ENCODE results near the gene NBEA.

The NBEA gene

DNA sequence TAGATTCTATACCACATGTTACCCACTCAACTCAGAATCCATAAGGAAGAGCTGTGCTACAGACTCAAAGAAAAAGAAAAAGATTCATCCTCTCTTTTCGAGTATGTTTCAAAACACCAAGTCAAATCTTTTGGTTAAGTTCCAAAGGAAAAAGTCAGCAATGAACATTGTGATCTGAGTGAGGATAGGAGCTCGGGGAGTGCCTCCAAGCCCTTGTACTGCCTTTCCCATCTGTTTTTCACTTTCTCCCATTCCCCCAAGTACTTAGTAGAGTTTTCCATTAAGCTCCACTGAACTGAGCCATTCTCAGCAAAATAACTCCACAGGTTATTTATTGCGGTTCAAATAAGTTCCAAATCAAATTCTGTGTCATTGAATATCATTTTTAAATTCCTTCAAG is 582.1 kb downstream of the NBEA start:
- DNase-seq: no peak

DNA sequence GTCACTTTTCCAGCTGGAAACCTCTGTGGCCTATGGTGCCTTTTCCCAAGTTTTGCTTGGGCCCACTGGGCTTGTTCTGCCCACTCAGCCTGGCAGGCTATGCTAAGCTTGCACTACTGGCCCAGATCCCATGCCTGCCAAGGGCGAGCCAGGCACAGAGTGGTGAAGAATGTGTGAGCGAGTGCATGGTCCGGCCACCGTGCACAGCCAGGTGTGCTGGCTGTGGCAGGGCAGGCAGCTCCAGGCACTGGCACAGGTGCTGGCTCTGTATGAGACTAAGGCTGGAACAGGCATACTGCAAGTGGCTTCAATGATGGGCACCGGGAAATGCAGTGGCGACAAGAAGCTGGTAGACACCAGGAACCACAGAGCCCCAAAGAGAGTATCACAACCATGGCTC is 584.5 kb downstream of the NBEA start:
- no peak for DNase-seq

- no peak for DNase-seq
These were observed 585.4 kb downstream of the NBEA start for GRCh38 chr13:35527451-35527850.

GRCh38 chr13:35530147-35530546 is 588.1 kb downstream of the NBEA start:
- no peak for DNase-seq

DNA sequence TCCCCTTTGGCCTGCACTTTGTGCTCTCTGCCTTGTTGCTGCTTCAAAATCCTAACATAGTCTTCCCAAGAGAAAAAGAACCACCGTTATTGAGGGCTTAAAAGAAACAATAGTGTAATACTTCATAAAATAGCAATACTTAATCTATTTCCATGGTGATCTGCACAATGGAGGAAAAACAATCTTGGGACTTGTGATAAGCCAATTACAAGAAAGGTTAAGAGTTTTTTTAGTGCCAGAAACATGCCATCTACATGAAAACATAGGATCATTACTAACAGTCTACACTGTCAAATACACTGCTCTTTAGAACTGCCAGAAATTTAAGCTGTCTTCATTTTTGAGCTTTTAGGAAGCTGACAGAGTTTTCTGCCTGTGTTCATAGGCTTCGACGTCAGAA is 588.5 kb downstream of the NBEA start:
- no peak for DNase-seq

DNA sequence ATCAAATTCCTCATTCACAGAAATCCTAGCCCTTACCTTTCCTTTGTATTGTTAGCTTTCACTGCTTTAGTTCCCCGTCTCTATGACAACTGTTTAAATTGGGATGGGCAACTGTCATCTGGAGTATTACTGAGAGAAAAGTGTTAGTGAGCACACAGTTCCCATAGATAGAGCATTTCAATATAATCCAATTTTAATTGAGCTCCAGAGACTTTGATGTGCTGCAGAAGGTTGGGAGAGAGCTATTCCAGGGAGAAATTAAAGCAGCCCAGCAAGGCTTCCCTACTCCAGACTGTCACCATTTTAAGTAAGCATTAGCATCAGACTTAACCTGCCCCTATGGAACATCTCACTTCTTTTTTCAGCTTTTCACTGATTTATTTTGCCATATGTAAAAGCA is 589.5 kb downstream of the NBEA start:
- DNase-seq: no peak

DNA sequence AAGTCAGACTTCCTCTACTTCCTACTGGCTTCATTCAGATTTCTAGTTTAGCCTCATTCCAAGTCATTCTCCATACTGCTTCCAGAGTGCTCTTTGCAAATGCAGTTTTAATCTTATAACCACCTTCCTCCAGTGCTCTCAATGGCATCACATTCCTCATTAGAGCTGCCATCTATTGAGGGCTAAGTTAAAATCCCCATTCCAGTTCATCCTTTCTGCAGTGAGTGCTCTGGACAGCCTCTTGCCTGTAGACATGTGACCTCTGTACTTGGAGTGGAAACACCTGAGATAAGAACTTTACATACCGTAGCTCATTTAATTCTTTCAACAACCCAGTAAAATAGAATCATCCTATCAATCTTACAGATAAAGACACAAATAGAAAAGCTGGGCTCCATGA is 592.3 kb downstream of the NBEA start:
- no peak for DNase-seq

GRCh38 chr13:35548790-35549189 is 606.7 kb downstream of the NBEA start:
- no peak for DNase-seq

DNA sequence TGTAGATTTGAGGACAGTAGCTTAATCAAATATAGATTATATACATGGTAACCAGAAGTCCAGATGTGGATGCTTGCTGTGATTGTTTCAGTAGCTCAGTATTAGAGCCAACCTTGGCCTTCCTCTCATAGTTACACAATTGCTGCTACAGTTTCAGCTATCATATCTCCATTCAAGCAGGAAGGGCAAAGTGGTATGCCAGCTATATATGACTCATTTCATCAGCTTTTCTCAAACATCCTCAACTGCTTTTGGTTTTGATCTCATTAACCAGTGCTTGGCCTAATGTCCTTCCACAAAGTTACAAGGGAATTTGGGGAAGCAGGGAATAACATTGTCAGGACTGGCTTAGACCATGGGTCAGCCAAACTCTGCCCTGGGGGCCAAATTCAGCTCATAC is 607.4 kb downstream of the NBEA start:
- DNase-seq: no peak

GRCh38 chr13:35552172-35552844 is 610.2 kb downstream of the NBEA start:
- no peak for DNase-seq

- no peak for DNase-seq
These were observed 613.0 kb downstream of the NBEA start for GRCh38 chr13:35554972-35555623.

DNA sequence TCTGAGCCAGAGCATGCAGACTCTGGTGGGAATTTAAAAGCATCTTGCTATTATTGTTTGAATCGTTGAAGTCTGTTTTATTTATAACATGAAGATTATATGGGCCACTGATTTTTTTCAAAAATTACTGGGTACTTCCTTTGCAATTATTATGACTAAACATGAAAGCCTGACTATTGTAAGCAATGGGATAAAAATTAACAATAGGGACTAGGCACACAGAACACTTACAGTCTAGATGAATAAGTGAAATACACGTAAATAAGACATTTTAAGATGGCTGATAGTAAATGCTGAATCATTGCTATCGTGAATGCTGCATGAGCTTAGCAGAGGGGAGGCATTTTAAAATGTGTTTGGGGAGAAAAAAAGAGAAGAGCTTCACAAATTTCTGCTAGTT is 615.4 kb downstream of the NBEA start:
- DNase-seq: no peak

GRCh38 chr13:35561540-35561939 is 619.5 kb downstream of the NBEA start:
- no peak for DNase-seq

DNA sequence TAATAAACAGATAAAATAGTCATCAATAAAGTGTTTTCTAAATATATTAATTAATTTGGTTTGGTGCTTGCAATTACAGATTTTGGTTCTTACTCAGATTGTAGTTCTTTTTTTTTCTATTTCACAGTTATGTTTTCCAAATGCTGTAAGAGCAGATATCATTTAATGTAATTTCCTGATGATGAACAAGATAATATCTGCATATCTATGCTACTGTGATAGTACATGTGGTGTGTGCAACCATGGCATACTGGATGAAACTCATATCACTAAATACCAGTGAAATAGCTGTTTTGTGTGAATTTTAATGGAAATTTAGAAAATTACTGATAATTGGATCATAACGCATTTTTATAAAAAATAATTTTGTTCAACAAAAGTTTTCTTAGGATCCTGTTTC is 623.2 kb downstream of the NBEA start:
- DNase-seq: no peak

- DNase-seq: no peak
These were observed 624.3 kb downstream of the NBEA start for GRCh38 chr13:35566340-35566739.

- no peak for DNase-seq
These were observed 625.4 kb downstream of the NBEA start for GRCh38 chr13:35567406-35567980.

DNA sequence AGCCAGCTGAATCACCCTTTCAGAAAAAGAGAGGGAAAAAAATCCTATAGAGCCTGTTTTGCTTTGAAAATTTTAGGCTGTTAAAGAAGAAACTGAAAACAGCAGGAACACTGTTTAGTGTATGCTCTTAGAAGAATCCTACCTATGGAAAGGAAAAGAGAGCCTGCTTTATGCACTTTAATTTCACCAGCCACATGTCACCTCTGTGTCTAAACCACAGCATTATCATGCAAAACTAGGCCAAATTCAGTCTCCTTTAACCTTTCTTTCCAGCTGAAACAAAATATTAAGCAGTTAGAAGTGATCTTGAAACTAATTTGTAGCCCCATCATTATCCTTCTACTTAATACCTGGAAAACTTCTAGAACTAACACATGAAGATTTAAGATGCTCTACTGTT is 631.6 kb downstream of the NBEA start:
- DNase-seq: no peak

DNA sequence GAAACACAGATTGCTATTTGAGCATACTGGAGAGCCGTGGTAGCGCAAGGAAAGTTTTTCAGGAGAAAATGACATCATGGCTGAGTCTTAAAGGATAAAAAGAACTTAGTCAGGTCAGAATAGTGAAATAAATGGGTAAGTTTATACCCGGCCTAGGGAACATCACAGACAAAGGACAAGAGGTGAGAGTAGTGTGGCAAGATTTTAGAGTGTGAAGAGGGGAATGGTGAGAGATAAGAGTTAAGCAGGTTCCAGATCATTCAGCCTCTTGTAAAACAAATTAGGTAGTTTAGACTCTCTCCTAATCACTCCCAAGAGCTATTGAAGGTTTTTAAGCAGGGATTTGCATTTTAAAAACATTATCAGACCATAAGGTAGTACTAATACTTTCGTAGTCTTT is 650.4 kb downstream of the NBEA start:
- DNase-seq: no peak

DNA sequence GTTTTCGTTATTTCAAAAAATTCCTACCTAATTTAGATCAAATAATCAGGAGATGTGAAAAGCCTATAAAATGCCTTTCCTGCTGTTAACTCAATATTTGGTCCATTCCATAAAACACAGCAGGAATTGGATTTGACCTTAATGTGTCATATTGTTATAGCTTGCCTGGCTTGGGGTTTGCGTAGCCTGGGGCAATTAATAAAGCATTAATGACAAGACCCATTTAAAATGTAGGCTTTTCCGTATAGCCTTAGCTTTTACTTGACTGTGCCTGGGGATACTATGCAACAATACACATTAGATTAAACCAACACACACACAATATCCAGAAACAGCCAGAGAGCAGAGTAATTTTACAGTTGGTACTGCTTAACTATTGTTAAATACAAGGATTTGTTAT is 651.6 kb downstream of the NBEA start:
- no peak for DNase-seq

DNA sequence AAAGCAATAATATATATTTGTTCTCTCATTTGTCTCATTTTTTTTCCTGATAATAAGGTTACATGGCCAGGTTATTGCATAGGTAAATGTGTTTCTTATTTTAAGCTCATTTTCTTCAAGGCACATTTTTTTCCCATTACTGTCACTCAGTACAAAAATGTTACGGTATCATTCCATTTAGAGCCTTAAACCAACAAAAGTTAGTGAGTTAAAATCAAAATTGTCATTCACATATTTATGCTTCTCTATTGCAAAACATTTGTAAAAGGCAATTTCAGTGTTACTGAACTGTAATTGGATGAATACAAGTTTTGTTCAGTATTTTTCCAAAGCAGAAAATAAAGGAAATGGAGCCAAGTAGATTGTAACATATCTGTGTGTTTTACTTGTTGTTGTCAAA is 652.0 kb downstream of the NBEA start:
- DNase-seq: no peak

DNA sequence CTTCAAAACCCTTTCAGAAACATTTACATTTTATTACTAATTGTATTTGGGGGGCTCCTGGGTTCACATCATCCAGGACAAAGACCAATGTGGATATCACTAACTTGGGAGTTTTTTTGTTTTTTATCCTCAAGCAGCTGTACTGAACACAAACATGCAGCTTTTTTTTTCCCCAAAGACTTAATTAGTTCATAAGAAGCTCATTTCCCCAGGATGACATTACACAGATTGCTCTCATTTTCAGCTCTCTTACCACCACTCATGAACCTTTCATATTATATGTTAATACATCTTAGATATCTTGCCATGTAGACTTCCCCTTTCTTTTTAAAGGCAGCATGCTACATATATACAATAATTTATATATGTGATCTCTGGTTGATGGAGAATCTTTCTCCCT is 653.1 kb downstream of the NBEA start:
- no peak for DNase-seq

- no peak for DNase-seq
These were observed 654.4 kb downstream of the NBEA start for GRCh38 chr13:35596321-35597030.

DNA sequence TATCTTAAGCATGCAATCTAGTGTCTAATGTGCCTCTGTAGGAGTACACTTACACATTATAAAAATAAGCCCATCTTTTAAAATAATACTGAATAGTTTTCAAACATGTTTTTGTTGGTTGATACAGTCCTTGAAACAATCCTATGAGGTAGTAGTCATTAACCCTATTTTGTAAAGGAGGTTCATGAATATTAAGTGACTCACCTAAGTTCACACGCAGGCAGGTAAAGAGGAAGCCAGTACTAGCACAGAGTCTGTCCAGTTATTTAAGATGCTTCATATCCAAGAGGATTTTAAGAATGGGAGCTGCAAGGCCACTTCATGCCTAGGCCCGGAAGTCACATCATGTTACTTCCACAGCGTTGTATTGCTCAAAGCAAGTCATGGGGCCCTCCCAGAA is 655.4 kb downstream of the NBEA start:
- no peak for DNase-seq

DNA sequence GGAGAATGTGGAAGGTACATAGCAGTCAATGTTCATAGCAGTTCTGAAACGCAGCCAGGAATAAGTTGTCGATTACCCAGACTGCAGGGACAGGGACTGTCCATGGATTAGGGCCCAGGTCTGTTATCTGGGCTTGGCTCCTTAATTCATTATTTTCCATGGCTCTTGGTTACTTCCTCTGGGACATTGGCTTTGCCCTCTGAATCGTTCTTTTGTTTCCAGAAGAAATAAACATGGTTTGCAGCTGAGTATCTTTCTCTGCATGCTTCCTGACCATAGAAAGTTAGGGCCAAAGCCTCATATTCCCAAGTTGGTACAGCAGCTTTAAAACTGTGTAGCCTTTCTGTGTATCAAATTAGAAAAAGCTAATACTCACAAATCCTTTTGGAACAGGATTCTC is 656.2 kb downstream of the NBEA start:
- DNase-seq: no peak
